VCaP (cell line): Measurements from ENCODE around the gene ZNF302.

Experiments
- H3K27ac ChIP-seq: fragments of 450-650 bp; 2 replicates; pipeline ENCODE4 v1.5.1; 2017
- TF ChIP-seq, protein P1 (sequence below): fragments of 450-650 bp; conservative IDR thresholded peaks from 2 replicates; pipeline ENCODE4 v1.5.1; 2017; ENCODE audit warnings: mild to moderate bottlenecking, moderate library complexity

ZNF302 gene

GRCh38 chr19:34713262-34713637, 35.8 kb downstream of the ZNF302 start:
- no peak overlapping the region for H3K27ac ChIP-seq
- TF ChIP-seq, protein P1, sequence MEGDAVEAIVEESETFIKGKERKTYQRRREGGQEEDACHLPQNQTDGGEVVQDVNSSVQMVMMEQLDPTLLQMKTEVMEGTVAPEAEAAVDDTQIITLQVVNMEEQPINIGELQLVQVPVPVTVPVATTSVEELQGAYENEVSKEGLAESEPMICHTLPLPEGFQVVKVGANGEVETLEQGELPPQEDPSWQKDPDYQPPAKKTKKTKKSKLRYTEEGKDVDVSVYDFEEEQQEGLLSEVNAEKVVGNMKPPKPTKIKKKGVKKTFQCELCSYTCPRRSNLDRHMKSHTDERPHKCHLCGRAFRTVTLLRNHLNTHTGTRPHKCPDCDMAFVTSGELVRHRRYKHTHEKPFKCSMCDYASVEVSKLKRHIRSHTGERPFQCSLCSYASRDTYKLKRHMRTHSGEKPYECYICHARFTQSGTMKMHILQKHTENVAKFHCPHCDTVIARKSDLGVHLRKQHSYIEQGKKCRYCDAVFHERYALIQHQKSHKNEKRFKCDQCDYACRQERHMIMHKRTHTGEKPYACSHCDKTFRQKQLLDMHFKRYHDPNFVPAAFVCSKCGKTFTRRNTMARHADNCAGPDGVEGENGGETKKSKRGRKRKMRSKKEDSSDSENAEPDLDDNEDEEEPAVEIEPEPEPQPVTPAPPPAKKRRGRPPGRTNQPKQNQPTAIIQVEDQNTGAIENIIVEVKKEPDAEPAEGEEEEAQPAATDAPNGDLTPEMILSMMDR, result no peak

DNA sequence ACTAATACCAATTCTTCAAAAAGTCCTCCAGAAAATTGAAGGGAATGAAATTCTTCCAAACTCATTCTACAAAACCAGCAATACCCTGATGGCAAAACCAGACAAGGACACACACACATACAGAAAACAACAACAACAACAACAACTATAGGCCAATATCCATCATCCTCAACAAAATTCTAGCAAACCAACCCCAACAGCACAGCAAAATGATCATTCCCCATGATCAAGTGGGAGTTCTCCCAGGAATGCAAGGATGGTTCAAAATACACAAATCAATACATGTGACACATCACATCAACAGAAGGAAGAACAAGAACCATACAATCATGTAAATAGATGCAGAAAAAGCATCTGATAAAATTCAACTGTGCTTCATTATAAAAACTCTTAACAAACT, 37.9 kb downstream of the ZNF302 start:
- TF ChIP-seq, protein P1, result no peak
- H3K27ac ChIP-seq, result no peak overlapping the region

DNA sequence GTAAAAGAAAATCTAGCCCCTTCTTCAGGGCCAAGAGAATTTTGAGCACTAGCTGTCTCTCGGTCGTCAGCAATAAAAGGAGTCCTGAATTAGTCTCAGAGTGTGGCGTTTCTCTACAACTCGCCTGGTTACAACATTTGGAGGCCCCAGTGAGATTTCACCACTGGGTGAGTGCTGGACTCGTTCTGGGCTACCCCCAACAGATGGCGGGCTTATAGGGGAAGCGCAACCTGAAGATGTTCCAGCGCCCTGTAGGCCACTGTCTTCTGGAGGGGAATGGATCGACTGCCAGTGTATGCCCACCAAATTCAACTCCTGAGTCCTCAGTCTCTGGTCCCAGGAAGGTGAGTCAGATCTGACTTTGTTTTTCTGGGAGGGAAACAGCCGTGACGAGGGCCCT, 44.9 kb downstream of the ZNF302 start:
- TF ChIP-seq, protein P1, result no peak
- H3K27ac ChIP-seq, result no peak overlapping the region

GRCh38 chr19:34725400-34725799, 47.9 kb downstream of the ZNF302 start:
- H3K27ac ChIP-seq, result no peak overlapping the region
- TF ChIP-seq, protein P1, result no peak

DNA sequence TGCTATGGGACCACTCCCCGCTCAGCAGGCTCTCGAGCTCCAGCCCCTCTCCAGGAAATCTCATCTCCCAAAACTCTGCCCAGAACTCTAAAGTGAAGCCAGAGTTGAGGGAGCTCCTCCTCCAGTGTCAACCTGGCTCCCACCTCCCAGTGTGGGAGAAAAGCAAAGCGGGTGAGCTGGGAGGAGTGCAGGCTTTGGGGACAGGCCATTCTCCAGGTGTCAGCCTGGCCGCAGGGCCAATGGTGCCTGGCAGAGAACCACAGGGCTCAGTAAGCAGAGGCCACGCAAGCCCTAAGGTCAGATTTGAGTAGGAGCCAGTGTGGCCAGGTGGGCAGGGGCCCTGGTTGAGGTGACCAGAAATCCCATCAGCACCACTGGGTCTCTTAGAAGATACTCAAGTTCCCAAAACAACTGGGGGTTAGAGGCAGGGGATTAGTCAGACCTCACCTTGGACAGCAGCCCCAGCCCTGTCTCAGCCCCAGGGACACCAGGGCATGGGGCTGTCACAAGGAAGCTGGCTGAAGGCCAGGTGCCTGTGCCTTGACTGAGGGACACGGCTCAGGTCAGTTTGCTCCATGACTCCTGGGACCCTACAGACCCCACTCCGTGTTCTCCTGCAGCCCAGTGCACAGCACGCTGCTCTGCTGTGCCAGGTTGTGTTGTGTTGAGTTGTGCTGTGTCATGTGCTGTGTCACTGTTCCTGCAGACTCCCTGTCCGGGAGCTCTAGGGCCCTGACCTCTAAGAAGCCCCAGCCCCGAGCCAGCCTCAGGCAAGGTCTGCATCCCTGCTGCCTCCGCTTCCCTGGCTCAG, 53.7 kb downstream of the ZNF302 start:
- no peak overlapping the region for H3K27ac ChIP-seq
- TF ChIP-seq, protein P1, result no peak

DNA sequence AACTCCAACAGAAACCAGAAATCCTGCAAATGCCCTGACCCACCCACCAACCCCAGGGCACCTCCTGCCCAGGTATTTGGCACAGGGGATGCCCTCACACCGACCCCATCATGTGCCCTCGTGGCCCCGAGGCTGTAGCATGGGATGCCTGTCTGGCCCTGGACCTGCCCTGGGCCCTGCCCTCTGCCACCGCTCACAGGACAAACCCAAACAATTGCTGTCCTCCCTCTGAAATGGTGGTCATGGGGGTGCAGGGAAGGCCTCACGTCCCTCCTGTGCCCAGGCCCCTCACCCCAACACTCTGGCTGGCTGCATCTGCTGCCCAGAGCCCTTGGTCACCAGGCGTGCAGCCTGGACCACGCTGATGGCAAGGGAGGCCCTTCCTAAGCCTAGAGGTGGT, 54.5 kb downstream of the ZNF302 start:
- TF ChIP-seq, protein P1, result no peak

GRCh38 chr19:34732612-34733211, 55.2 kb downstream of the ZNF302 start:
- peak overlapping the region; percentile 98 for H3K27ac ChIP-seq
- TF ChIP-seq, protein P1, result no peak

More for the DNA sequence above, 54.5 kb downstream of the ZNF302 start:
- H3K27ac ChIP-seq, result no peak overlapping the region
